G401 (cell line): ENCODE results near the gene MED16. TPM values are rescaled to one million over a fixed set of nuclear protein-coding genes. Genes with fewer than 3 reads are reported as not detected.
"Not testable (repeated sequence)": the region's sequence is repeated elsewhere in the genome, so short reads cannot be mapped to it uniquely, and the experiment has no call there.

ENCODE experiments used
- DNase-seq: peaks from one replicate; pipeline ENCODE4 v3.0.0-alpha.2; 2015; ENCODE audit warnings: low spot score
- in situ Hi-C: cut with HindIII; loops from 2 replicates; pipeline ENCODE4 v1.10.0; 2016; ENCODE audit warnings: low sequenced_read_pairs, mixed read lengths
- total RNA-seq: library from RNA; depleted of rRNA; stranded (reverse); fragments of >200 nt; shearing (Covaris generic); gene quantifications from 2 replicates; pipeline ENCODE4 v1.2.3, GENCODE V29; 2014

The MED16 gene
- total RNA-seq, 1 experiment from 2014 or later: 58.7 TPM

DNA sequence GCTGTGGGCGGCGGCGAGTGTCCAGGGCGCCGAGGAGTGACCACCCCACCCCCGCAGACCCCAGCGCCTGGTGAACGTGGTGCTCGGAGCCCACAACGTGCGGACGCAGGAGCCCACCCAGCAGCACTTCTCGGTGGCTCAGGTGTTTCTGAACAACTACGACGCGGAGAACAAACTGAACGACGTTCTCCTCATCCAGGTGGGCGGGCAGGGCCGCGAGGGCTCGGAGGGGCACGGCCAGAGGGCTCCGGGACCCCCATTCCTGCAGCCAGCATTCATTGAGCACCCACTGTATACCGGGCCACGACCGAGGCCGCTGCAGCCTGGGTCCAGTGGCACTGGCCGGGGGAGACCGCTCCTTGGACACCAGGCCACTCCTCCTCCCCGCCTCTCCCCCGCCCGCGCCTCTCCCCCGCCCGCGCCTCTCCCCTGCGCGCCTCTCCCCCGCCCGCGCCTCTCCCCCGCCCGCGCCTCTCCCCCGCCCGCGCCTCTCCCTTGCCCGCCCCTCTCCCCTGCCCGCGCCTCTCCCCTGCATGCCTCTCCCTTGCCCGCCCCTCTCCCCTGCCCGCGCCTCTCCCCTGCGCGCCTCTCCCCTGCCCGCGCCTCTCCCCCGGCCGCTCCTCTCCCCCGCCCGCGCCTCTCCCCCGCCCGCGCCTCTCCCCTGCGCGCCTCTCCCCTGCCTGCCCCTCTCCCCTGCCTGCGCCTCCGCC is 49.0 kb downstream of the MED16 start:
- in situ Hi-C loops: no loop called here
- DNase-seq: no peak

DNA sequence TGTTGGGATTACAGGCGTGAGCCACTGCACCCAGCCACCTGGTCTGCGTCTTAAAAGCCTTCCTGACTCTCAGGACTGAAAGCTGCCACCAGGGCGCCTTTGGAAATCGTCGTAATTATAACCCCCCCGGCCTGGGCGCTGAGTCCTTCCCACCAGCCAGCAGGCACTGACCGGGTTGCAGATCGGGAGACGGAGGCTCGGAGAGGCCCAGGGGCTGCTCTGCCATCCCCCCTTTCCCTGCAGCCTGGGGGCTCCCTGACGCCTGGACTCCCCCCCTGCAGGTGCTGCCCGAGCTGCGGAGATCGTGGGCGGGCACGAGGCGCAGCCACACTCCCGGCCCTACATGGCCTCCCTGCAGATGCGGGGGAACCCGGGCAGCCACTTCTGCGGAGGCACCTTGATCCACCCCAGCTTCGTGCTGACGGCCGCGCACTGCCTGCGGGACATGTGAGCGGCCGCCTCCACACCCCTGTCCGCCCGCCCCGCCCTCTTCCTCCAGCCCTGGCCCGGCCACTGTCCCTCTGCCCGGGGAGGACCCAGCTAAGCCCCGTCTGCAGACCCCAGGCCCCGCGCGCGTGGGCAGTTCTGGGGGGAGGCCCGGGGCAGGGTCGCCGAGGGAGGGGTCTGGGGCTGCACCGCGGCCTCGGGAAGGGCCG is 49.7 kb downstream of the MED16 start:
- in situ Hi-C loops: no loop called here
- DNase-seq: no peak

- in situ Hi-C loops, DNase-seq: not testable (repeated sequence)
Observed at GRCh38 chr19:842802-843179, 50.2 kb downstream of the MED16 start.

GRCh38 chr19:840519-841206 is 52.3 kb downstream of the MED16 start, which contains the start of gene PRTN3:
PRTN3 (plus strand) TSS chr19:840999; CDS start chr19:841009, 10 bp downstream.
- in situ Hi-C loops: no loop called here
- no peak for DNase-seq

GRCh38 chr19:835210-835810 is 57.7 kb downstream of the MED16 start:
- no peak for DNase-seq

GRCh38 chr19:834216-834615 is 58.8 kb downstream of the MED16 start:
- DNase-seq: no peak
- in situ Hi-C loops: no loop called here

More at GRCh38 chr19:835210-835810, 57.7 kb downstream of the MED16 start:
- in situ Hi-C loops: no loop called here

DNA sequence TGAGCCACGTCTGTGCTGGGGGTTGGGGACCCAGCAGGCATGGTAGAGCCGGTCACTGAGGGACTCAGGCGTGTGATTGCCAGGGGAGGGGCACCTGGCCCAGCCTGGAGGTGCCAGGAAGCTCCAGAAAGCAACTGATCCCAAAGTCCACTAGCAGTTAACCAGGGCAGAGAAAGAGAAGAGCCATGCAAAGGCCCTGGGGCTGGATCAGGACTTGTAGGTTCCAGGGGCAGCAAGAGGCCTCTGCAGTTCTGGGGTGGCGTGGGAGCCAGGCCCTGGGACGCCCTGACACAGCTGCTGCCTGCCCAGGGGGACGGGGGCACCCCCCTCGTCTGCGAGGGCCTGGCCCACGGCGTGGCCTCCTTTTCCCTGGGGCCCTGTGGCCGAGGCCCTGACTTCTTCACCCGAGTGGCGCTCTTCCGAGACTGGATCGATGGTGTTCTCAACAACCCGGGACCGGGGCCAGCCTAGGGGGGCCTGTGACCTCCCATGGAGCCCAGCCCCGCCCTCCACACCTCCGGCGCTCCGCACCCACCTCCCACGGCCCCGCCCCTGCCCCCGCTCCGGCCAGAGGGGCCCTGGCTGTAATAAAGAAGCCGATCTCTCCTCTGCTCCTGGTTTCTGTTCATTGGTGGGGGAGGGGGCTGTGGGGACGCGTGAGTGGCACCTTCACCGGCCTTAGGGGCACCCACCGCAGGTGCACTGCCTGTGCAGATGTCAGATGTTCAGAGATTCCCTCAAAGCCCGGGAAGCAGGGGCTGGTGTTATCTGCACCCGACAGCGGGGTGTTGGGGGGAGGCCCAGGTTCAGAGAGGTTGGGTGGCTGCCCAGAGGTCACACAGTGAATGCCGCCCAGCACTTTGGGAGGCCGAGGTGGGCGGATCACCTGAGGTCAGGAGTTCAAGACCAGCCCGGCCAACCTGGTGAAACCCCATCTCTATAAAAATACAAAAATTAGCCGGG is 61.3 kb downstream of the MED16 start:
- in situ Hi-C loops: no loop called here
- no peak for DNase-seq

GRCh38 chr19:829129-829758 is 63.7 kb downstream of the MED16 start:
- in situ Hi-C loops: no loop called here
- no peak for DNase-seq

- in situ Hi-C loops: no loop called here
- no peak for DNase-seq
Observed at GRCh38 chr19:827710-828321, 65.2 kb downstream of the MED16 start, which contains the start of gene AZU1. AZU1 (plus strand) TSS chr19:827837; CDS start chr19:827847, 10 bp downstream.

DNA sequence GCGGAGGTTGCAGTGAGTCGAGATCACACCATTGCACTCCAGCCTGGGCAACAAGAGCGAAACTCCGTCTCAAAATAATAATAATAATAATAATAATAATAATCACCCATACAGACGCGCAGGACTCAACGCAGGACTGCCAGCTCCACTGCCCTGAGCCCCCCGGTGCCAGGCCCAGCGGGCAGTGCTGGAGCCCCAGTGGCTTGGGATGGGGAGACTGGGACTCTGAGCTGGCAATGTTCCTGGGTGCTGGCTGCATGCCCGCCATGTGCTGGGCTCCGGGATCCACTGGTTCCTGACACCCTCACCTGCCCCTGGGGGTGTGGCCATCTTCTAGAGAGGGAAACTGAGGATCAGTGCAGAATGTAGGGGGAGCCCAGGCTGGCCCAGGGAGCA is 65.7 kb downstream of the MED16 start:
- in situ Hi-C loops: no loop called here

GRCh38 chr19:825897-826644 is 66.9 kb downstream of the MED16 start:
- no peak for DNase-seq
- in situ Hi-C loops: no loop called here

More for the DNA sequence above, 65.7 kb downstream of the MED16 start:
- DNase-seq: no peak

DNA sequence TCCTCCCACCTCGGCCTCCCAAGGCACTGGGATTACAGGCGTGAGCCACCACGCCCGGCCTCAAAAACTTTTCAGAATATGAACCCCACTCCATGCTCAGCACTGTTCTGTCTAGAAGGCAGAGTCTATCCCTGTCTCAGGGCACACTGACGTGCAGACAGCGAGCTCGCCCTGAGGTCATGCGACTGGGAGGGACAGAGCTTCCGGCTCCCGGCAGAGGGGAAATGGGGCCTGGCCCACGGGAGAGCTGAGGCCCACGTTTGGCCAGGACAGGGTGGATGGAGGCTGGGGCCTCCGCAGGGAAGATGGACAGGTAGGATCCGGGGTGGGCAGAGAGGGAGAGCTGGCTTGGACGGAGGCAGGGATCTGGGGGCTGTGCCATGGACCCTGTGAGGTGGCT is 68.1 kb downstream of the MED16 start:
- DNase-seq: no peak
- in situ Hi-C loops: no loop called here

GRCh38 chr19:823565-824121 is 69.3 kb downstream of the MED16 start:
- no peak for DNase-seq
- in situ Hi-C loops: no loop called here

GRCh38 chr19:821825-822503 is 71.0 kb downstream of the MED16 start, which contains the start of gene PLPPR3:
PLPPR3 (minus strand) TSS chr19:821955; CDS start chr19:821559, 396 bp downstream.
- no peak for DNase-seq

GRCh38 chr19:821231-821824 is 71.7 kb downstream of the MED16 start:
- in situ Hi-C loops: no loop called here
- no peak for DNase-seq

More at GRCh38 chr19:821825-822503, 71.0 kb downstream of the MED16 start, which contains the start of gene PLPPR3:
- in situ Hi-C loops: no loop called here

GRCh38 chr19:820212-820611 is 72.8 kb downstream of the MED16 start:
- DNase-seq, in situ Hi-C loops: not testable (repeated sequence)
